ENCODE data around the gene CRK.
A peak's percentile ranks its signal among the peaks of the same experiment; 100 is the strongest.

CRK gene

DNA sequence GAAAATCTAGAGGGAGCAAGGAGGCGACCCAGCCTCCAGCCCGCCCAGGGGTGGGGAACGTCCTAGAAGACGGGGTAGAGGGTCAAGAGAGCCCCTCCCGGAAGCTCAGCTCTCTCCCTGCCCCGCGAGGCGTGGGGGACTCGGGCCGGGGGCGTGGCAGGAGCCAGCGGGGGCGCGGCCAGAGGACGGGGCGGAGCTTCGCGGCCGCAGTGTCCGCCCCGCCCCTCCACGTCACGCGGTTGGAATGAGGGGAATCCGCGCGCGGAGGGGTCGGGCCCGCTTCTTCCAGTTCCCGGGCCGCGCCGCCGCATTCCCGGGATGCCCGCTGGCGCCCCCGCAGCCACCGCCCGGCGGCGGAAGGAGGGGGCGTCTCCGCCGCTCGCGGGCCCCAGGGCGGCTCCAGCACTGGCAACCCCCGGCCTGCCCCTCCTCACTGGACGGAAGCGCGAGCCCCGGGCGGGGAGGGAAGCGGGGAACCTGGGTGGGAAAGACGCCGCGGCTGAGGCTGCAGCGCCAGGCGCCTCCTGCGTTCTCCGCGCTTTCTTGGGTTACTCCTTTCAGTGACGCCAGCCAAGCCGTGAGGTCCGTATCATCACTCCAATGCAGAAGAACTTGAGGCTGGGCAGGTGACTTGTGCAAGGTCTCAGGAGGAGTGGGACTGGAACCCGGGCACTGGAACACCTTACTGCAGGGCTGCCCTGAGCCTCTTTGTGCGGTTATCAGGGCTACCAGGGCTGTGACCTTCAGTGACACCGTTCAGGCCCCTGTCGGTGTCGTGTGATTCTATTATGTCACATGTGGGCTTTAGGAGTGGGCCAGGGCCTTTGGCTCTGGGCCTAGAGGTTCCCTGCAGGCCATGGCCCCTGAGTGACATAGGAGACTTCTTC is 32.1 kb upstream of the CRK start:
- Mint-ChIP-seq H3K9me3 (no peaks in the 10 kb centered on the region), H3K27me3 (ENCODE audit: low read depth) (no peaks in the 10 kb centered on the region), H3K4me1 (peaks cover 26% of the 10 kb centered on the region), H3K27ac (peak overlapping the region; percentile 73 to 86 (median 79)), H3K36me3 (ENCODE audit: low read depth) (peaks cover 3% of the 10 kb centered on the region), H3K4me3 (peak overlapping the region; percentile 86 to 87 (median 86))
- TF ChIP-seq, protein P1, sequence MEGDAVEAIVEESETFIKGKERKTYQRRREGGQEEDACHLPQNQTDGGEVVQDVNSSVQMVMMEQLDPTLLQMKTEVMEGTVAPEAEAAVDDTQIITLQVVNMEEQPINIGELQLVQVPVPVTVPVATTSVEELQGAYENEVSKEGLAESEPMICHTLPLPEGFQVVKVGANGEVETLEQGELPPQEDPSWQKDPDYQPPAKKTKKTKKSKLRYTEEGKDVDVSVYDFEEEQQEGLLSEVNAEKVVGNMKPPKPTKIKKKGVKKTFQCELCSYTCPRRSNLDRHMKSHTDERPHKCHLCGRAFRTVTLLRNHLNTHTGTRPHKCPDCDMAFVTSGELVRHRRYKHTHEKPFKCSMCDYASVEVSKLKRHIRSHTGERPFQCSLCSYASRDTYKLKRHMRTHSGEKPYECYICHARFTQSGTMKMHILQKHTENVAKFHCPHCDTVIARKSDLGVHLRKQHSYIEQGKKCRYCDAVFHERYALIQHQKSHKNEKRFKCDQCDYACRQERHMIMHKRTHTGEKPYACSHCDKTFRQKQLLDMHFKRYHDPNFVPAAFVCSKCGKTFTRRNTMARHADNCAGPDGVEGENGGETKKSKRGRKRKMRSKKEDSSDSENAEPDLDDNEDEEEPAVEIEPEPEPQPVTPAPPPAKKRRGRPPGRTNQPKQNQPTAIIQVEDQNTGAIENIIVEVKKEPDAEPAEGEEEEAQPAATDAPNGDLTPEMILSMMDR (IDR thresholded peaks at IDR 0.05; ENCODE audit: unreplicated experiment in 3 of 3) = no peak

DNA sequence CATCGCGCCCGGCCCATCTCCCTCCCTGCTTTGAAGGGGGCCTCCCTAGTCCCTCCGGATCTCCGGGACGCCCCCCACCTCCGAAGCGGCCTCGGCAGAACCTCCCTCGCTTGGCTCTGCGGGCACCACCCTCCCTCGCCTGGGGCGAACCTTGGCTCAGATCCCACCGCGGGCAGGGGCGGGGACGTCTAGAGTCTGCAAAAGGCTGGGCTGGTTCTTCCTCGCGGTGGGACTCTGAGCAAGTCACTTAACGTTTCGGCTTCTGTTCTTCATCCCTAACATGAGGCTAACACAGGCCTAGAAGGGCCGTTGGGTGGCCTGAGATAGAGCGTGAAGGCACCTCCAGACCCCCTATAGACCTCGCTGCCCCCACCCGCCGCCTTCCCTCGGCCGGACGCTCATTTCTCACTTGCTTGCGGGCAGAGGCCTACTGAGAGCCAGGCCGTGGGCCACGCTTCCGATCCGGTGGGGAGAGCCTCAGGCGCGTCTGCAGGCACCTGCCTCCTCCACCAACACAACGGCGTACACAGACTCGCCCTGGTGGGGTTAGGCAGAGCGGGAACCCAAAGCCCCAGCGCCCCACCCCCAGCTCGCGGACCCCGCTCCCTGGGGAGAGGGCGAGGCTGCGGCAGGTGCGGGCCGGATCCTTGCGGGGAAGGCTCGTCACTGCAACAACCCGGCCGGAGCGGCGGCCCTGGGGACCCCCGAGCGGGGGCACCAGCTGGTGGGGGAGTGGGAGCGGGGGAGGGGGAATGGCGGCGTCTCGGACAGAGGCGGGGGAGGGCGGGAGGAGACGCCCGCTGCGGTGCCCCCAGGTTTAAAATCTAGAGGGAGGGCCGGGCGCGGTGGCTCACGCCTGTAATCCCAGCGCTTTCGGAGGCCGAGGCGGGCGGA is 31.0 kb upstream of the CRK start:
- Mint-ChIP-seq H3K4me1 (peaks cover 22% of the 10 kb centered on the region), H3K9me3 (no peaks in the 10 kb centered on the region), H3K36me3 (ENCODE audit: low read depth) (peaks cover 7% of the 10 kb centered on the region), H3K27ac (peak overlapping the region; percentile 77 to 96 (median 90)), H3K4me3 (peak overlapping the region; percentile 85 to 87 (median 86)), H3K27me3 (ENCODE audit: low read depth) (no peaks in the 10 kb centered on the region)
- TF ChIP-seq, protein P1 (IDR thresholded peaks at IDR 0.05; ENCODE audit: unreplicated experiment in 3 of 3) = no peak

DNA sequence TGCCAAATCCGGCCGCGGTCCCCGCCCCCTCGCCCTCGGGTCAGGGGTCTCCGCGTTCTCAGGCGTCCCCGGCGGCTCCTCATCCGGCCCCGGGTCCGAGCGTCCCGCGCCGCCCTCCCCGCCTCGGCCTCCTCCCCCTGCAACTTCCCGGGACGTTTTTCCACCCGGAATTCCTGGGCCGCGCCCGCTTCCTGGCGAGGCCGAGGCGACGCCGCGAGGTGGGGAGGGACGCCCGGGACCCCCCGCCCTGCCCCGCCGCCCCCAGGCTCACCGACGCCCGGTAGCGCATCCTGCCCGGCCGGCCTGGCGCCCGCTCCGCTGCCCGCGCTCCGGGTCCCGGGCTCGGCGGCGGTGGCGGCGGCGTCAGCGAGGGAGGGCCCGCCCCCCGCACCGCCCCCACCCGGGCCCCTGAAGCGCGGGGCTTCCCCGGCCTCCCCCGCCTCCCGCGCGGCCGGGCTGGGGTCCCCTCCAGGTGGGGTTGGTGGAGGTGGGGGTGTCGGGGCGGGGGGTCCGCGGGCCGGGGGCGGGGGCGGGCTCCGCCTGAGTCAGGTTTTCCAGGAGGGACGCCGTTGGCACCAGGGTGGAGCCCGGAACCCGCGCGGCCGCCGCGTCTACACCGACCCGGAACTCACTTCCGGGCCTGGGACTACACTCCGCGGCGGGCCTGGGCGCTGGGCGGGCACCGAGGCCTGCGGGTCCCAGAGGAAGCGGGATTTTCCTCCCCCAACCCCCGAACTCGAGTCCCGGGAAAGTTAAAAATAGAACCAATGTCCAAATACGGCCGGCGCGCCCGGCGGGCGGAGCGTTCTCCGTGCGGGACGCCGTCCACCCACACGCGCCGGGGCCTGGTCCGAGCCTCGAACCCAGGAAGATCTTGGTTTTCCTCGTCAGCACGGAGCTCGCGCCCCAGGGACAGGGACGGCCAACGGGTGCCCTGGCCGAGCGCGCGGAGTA is 29.7 kb upstream of the CRK start:
- Mint-ChIP-seq H3K9me3 (no peaks in the 10 kb centered on the region), H3K27me3 (ENCODE audit: low read depth) (no peaks in the 10 kb centered on the region), H3K36me3 (ENCODE audit: low read depth) (peaks cover 18% of the 10 kb centered on the region), H3K4me1 (peaks cover 20% of the 10 kb centered on the region), H3K27ac (peak overlapping the region in 1 of 3 experiments; percentile 89), H3K4me3 (peak overlapping the region; percentile 79 to 94 (median 87))
- TF ChIP-seq, protein P1 (IDR thresholded peaks at IDR 0.05; ENCODE audit: unreplicated experiment in 3 of 3) = no peak

DNA sequence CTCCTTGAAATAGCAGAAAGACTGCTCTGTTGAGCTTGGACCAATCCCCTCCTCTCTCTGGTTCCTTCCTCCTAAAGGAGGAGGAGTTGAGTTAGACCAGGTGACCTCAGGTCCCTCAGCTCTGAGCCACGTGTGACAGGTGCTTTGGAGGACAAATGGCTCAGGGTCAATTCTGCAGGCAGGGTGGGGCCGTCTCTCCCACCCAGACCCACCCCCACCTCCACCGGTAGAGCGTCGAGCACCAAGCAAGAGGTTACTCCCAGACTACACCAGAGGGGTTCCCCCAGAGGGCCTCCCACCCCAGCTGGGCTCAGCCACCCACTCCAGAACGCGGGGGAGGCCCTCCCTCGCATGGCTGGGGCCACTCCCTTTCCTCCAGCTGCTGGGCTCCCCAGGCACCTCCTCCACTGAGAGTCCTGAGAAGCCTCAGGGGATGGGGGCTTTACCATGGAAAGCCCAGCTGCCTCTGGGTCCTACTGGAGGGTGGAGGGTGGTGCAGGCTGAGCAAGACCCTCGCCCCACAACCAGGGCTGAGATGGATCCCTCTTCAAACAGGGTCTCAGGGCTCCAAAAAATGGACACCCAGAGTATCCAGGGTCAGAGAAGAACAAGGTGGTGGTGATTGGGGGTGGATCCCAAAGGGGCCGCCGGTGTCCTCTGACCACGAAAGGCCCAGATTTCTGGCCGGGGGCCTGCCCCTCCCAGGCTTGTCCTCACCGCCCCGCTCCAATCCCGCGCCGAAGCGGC is 28.8 kb upstream of the CRK start:
- TF ChIP-seq, protein P1 (IDR thresholded peaks at IDR 0.05; ENCODE audit: unreplicated experiment in 3 of 3) = peak; percentile 20 to 33 (median 27)
- Mint-ChIP-seq H3K27me3 (ENCODE audit: low read depth) (no peaks in the 10 kb centered on the region), H3K27ac (peak overlapping the region; percentile 89 to 98 (median 96)), H3K36me3 (ENCODE audit: low read depth) (peaks cover 18% of the 10 kb centered on the region), H3K9me3 (no peaks in the 10 kb centered on the region), H3K4me1 (peaks cover 14% of the 10 kb centered on the region), H3K4me3 (peak overlapping the region; percentile 85 to 96 (median 94))
